ENCODE measurements around the gene LRP1-AS. TPM values are rescaled to one million over a fixed set of nuclear protein-coding genes. Genes with fewer than 3 reads are reported as not detected.

LRP1-AS gene
- total RNA-seq, 1 donor from 2014 or later, result not detected

GRCh38 chr12:57107456-57108155 is 39.8 kb downstream of the LRP1-AS start:
- Mint-ChIP-seq H3K4me3 (ENCODE audit: unreplicated experiment) (no peak overlapping the region), H3K27ac (ENCODE audit: unreplicated experiment) (no peak overlapping the region), H3K36me3 (ENCODE audit: low read depth, unreplicated experiment) (peaks cover 6% of the 10 kb centered on the region), H3K27me3 (ENCODE audit: low read depth, unreplicated experiment) (peaks cover 2% of the 10 kb centered on the region), H3K9me3 (ENCODE audit: unreplicated experiment) (no peaks in the 10 kb centered on the region), H3K4me1 (ENCODE audit: low read depth, unreplicated experiment) (peaks cover 2% of the 10 kb centered on the region)
- no peaks in the 10 kb centered on the region for H3K36me3 ChIP-seq (ENCODE audit: insufficient read depth, low read length)
- no peak overlapping the region for H2AFZ ChIP-seq (ENCODE audit: low read depth, low read length)
- H3K4me2 ChIP-seq (ENCODE audit: low read length), result no peak overlapping the region
- peaks cover 28% of the 10 kb centered on the region for H3K4me1 ChIP-seq (ENCODE audit: insufficient read depth, low read length)
- no peak overlapping the region for H3K27ac ChIP-seq (ENCODE audit: low read depth, low read length)
- FAIRE-seq (no peak), DNase-seq (ENCODE audit: low read depth) (no peak)
- H3K9ac ChIP-seq (ENCODE audit: low read length), result no peak overlapping the region
- no peak for TF ChIP-seq EZH2 (IDR thresholded peaks at IDR 0.05; ENCODE audit: insufficient read depth, low read length)
- no peak for TF ChIP-seq CTCF (IDR thresholded peaks at IDR 0.05; ENCODE audit: insufficient read depth, low read depth, low read length)
- H3K9me3 ChIP-seq (ENCODE audit: insufficient read depth, low read depth, low read length), result no peaks in the 10 kb centered on the region
- H3K4me3 ChIP-seq (ENCODE audit: insufficient read depth, low read depth, low read length), result no peak overlapping the region
- H3K79me2 ChIP-seq (ENCODE audit: insufficient read depth, low read length), result no peaks in the 10 kb centered on the region
- peaks cover 5% of the 10 kb centered on the region for H4K20me1 ChIP-seq (ENCODE audit: insufficient read depth, low read length)
- no peaks in the 10 kb centered on the region for H3K27me3 ChIP-seq (ENCODE audit: insufficient read depth, low read length)

- FAIRE-seq, result no peak
Observed at GRCh38 chr12:57106021-57106708, 41.3 kb downstream of the LRP1-AS start.

More at GRCh38 chr12:57106021-57106708, 41.3 kb downstream of the LRP1-AS start:
- Histone ChIP-seq H3K27me3 (ENCODE audit: insufficient read depth, low read length) (no peaks in the 10 kb centered on the region), H3K27ac (ENCODE audit: low read depth, low read length) (no peak overlapping the region), H3K79me2 (ENCODE audit: insufficient read depth, low read length) (no peaks in the 10 kb centered on the region), H2AFZ (ENCODE audit: low read depth, low read length) (no peak overlapping the region), H3K9ac (ENCODE audit: low read length) (no peak overlapping the region), H3K36me3 (ENCODE audit: insufficient read depth, low read length) (no peaks in the 10 kb centered on the region), H3K4me2 (ENCODE audit: low read length) (no peak overlapping the region), H3K4me3 (ENCODE audit: insufficient read depth, low read depth, low read length) (no peak overlapping the region), H3K4me1 (ENCODE audit: insufficient read depth, low read length) (peaks cover 17% of the 10 kb centered on the region), H4K20me1 (ENCODE audit: insufficient read depth, low read length) (peaks cover 5% of the 10 kb centered on the region), H3K9me3 (ENCODE audit: insufficient read depth, low read depth, low read length) (no peaks in the 10 kb centered on the region)
- no peak for DNase-seq (ENCODE audit: low read depth)
- Mint-ChIP-seq H3K4me3 (ENCODE audit: unreplicated experiment) (no peak overlapping the region), H3K27ac (ENCODE audit: unreplicated experiment) (peak overlapping the region; percentile 29), H3K9me3 (ENCODE audit: unreplicated experiment) (no peaks in the 10 kb centered on the region), H3K4me1 (ENCODE audit: low read depth, unreplicated experiment) (peaks cover 7% of the 10 kb centered on the region), H3K36me3 (ENCODE audit: low read depth, unreplicated experiment) (peaks cover 6% of the 10 kb centered on the region), H3K27me3 (ENCODE audit: low read depth, unreplicated experiment) (peaks cover 2% of the 10 kb centered on the region)
- TF ChIP-seq CTCF (IDR thresholded peaks at IDR 0.05; ENCODE audit: insufficient read depth, low read depth, low read length) (no peak), EZH2 (IDR thresholded peaks at IDR 0.05; ENCODE audit: insufficient read depth, low read length) (no peak)
